Colonic mucosa (tissue), 4 donors: Measurements from ENCODE around the gene UTF1. TPM values are rescaled to one million over a fixed set of nuclear protein-coding genes. Genes with fewer than 3 reads are reported as not detected.

Experiments
- DNase-seq: peaks from one replicate; pipeline ENCODE4 v3.0.0-alpha.2; 2020
- H3K27ac ChIP-seq: fragments of 200-600 bp; one replicate; pipeline ENCODE4 v1.8.0; 2021
- H3K27me3 ChIP-seq: fragments of 200-600 bp; one replicate; pipeline ENCODE4 v1.8.0; 2021
- H3K36me3 ChIP-seq: fragments of 200-600 bp; one replicate; pipeline ENCODE4 v1.8.0; 2021
- H3K4me1 ChIP-seq: fragments of 200-600 bp; one replicate; pipeline ENCODE4 v1.8.0; 2021; ENCODE audit warnings: mild to moderate bottlenecking
- H3K4me3 ChIP-seq: fragments of 200-600 bp; one replicate; pipeline ENCODE4 v1.8.0; 2021
- H3K9ac ChIP-seq, 2 donors: one replicate each; pipeline ENCODE4 v1.7.0; 2013; ENCODE audit warnings: control low read depth in 2 of 2, low read depth in 2 of 2, low read length in 2 of 2
- H3K9me3 ChIP-seq: fragments of 200-600 bp; one replicate; pipeline ENCODE4 v1.8.0; 2021
- CTCF ChIP-seq: fragments of 200-600 bp; IDR thresholded peaks from one replicate; pipeline ENCODE4 v1.8.0; 2022; ENCODE audit warnings: antibody characterized with exemption, mild to moderate bottlenecking
- intact Hi-C: fragments of 100-400 bp; cut with DNase I; formaldehyde crosslinking; loops from one replicate; pipeline ENCODE4 v1.14.1; 2022
- total RNA-seq, 2 donors: library from RNA; stranded (reverse); fragmentation: NEBNext Ultra II Directional in 1 of 2; extraction: Animal tissue kit (Norgen Biotek cat#: 25700) in 1 of 2; gene quantifications; one replicate each; pipeline ENCODE4 v1.2.1, GENCODE V29; 2021
- donor health status: healthy.
- donor health status: DM: no; HTN: no; CAD: no.
- donor health status: DM: no; HTN: no; CAD: no.

UTF1 gene
- total RNA-seq, 2 donors from 2014 or later = not detected

- Histone ChIP-seq H3K4me1 (no peaks in the 10 kb centered on the region), H3K27me3 (peaks cover 11% of the 10 kb centered on the region), H3K27ac (no peak overlapping the region), H3K9me3 (no peaks in the 10 kb centered on the region), H3K4me3 (no peak overlapping the region), H3K36me3 (no peaks in the 10 kb centered on the region), H3K9ac (no peak overlapping the region)
- DNase-seq = no peak
- no peak for TF ChIP-seq CTCF
- intact Hi-C loops = no loop called here
Observed at GRCh38 chr10:133271521-133272300, 41.7 kb downstream of the UTF1 start.

GRCh38 chr10:133272301-133272963 lies 42.4 kb downstream of the UTF1 start:
- intact Hi-C loops = no loop called here
- Histone ChIP-seq H3K9ac (no peak overlapping the region), H3K36me3 (no peaks in the 10 kb centered on the region), H3K27ac (no peak overlapping the region), H3K4me1 (peaks cover 4% of the 10 kb centered on the region), H3K4me3 (no peak overlapping the region), H3K9me3 (no peaks in the 10 kb centered on the region), H3K27me3 (peaks cover 16% of the 10 kb centered on the region)
- no peak for DNase-seq
- no peak for TF ChIP-seq CTCF

GRCh38 chr10:133272964-133273420 lies 43.0 kb downstream of the UTF1 start:
- Histone ChIP-seq H3K27me3 (peaks cover 16% of the 10 kb centered on the region), H3K36me3 (no peaks in the 10 kb centered on the region), H3K9me3 (no peaks in the 10 kb centered on the region), H3K9ac (no peak overlapping the region), H3K4me3 (no peak overlapping the region), H3K27ac (no peak overlapping the region), H3K4me1 (peaks cover 4% of the 10 kb centered on the region)
- intact Hi-C loops = no loop called here
- no peak for TF ChIP-seq CTCF
- no peak for DNase-seq

GRCh38 chr10:133273534-133274143 lies 43.6 kb downstream of the UTF1 start:
- intact Hi-C loops = no loop called here
- H3K27me3 ChIP-seq = peaks cover 16% of the 10 kb centered on the region
- no peak overlapping the region for H3K27ac ChIP-seq
- H3K4me3 ChIP-seq = no peak overlapping the region
- H3K9me3 ChIP-seq = no peaks in the 10 kb centered on the region
- TF ChIP-seq CTCF = no peak
- DNase-seq = no peak
- H3K4me1 ChIP-seq = peaks cover 4% of the 10 kb centered on the region
- H3K9ac ChIP-seq = no peak overlapping the region
- H3K36me3 ChIP-seq = no peaks in the 10 kb centered on the region

GRCh38 chr10:133274751-133275683 lies 45.0 kb downstream of the UTF1 start:
- no peaks in the 10 kb centered on the region for H3K36me3 ChIP-seq

More at GRCh38 chr10:133274751-133275683, 45.0 kb downstream of the UTF1 start:
- no peaks in the 10 kb centered on the region for H3K9me3 ChIP-seq
- no peak for TF ChIP-seq CTCF
- peak overlapping the region; percentile 46 to 63 for H3K9ac ChIP-seq
- intact Hi-C loops = no loop called here
- H3K4me3 ChIP-seq = peak overlapping the region; percentile 31
- peak overlapping the region; percentile 41 for H3K27ac ChIP-seq
- H3K4me1 ChIP-seq = peaks cover 4% of the 10 kb centered on the region
- peaks cover 16% of the 10 kb centered on the region for H3K27me3 ChIP-seq
- no peak for DNase-seq
